GM23338 (cell line): ENCODE results near the gene ADAMTS17. TPM values are rescaled to one million over a fixed set of nuclear protein-coding genes. Genes with fewer than 3 reads are reported as not detected.

Experiments used
- ATAC-seq: fragments of 200-7000 bp; cut with Tn5 transposase; 3 replicates; pipeline ENCODE4 v1.9.1; 2020
- DNase-seq: peaks from one replicate; pipeline ENCODE4 v3.0.0-alpha.2; 2015; ENCODE audit warnings: low spot score
- H2AFZ ChIP-seq: fragments of 200-600 bp; sonication (generic); 2 replicates; pipeline ENCODE4 v1.8.0; 2016; ENCODE audit warnings: antibody characterized with exemption, mild to moderate bottlenecking, moderate library complexity
- H3F3A ChIP-seq: fragments of 200-600 bp; sonication (generic); replicated peaks from 2 replicates; pipeline ENCODE4 v1.8.0; 2017; ENCODE audit warnings: antibody characterized with exemption, mixed run types, low read depth
- H3K27ac ChIP-seq: fragments of 200-600 bp; sonication (generic); 2 replicates; pipeline ENCODE4 v1.6.1; 2016; ENCODE audit warnings: low read depth
- H3K27me3 ChIP-seq: fragments of 200-600 bp; sonication (generic); 2 replicates; pipeline ENCODE4 v1.8.0; 2016; ENCODE audit warnings: mild to moderate bottlenecking, mixed run types, moderate library complexity; ENCODE audit not compliant: insufficient read depth
- H3K36me3 ChIP-seq: fragments of 200-600 bp; sonication (generic); 2 replicates; pipeline ENCODE4 v1.8.0; 2016; ENCODE audit warnings: mild to moderate bottlenecking; ENCODE audit not compliant: insufficient read depth
- H3K4me1 ChIP-seq: fragments of 200-600 bp; sonication (generic); 2 replicates; pipeline ENCODE4 v1.8.0; 2016; ENCODE audit warnings: mild to moderate bottlenecking, moderate library complexity; ENCODE audit not compliant: insufficient read depth
- H3K4me2 ChIP-seq: fragments of 200-600 bp; sonication (generic); 2 replicates; pipeline ENCODE4 v1.7.1; 2017; ENCODE audit warnings: mixed run types
- H3K4me3 ChIP-seq: fragments of 200-600 bp; sonication (generic); 2 replicates; pipeline ENCODE4 v1.6.1; 2016; ENCODE audit warnings: mixed run types
- H3K79me2 ChIP-seq: fragments of 200-600 bp; sonication (generic); replicated peaks from 2 replicates; pipeline ENCODE4 v1.8.0; 2017; ENCODE audit warnings: mild to moderate bottlenecking; ENCODE audit not compliant: insufficient read depth
- H3K9me2 ChIP-seq: fragments of 200-600 bp; sonication (generic); 2 replicates; pipeline ENCODE4 v1.8.0; 2017; ENCODE audit not compliant: insufficient read depth
- H4K20me1 ChIP-seq: fragments of 200-600 bp; sonication (generic); replicated peaks from 2 replicates; pipeline ENCODE4 v1.8.0; 2017; ENCODE audit warnings: mild to moderate bottlenecking; ENCODE audit not compliant: insufficient read depth
- H3K27ac Mint-ChIP-seq: 2 replicates; pipeline ENCODE4 v1.8.0; 2020; ENCODE audit warnings: inconsistent platforms, mild to moderate bottlenecking, moderate library complexity, mixed read lengths
- H3K27me3 Mint-ChIP-seq: 3 replicates; pipeline ENCODE4 v1.8.0; 2022; ENCODE audit warnings: low read depth, mild to moderate bottlenecking, moderate library complexity, mixed read lengths, inconsistent platforms; ENCODE audit not compliant: insufficient read depth, poor library complexity
- H3K36me3 Mint-ChIP-seq: 3 replicates; pipeline ENCODE4 v1.8.0; 2021; ENCODE audit warnings: low read depth, mild to moderate bottlenecking, inconsistent platforms, moderate library complexity, mixed read lengths
- H3K4me1 Mint-ChIP-seq: 3 replicates; pipeline ENCODE4 v1.8.0; 2020; ENCODE audit warnings: mild to moderate bottlenecking, inconsistent platforms, mixed read lengths
- H3K4me3 Mint-ChIP-seq: 3 replicates; pipeline ENCODE4 v1.8.0; 2021; ENCODE audit warnings: moderate library complexity, mild to moderate bottlenecking, inconsistent platforms, mixed read lengths
- H3K9me3 Mint-ChIP-seq: 3 replicates; pipeline ENCODE4 v1.8.0; 2020; ENCODE audit warnings: moderate library complexity, mild to moderate bottlenecking, inconsistent platforms, mixed read lengths
- CREB1 ChIP-seq: fragments of 250-450 bp; sonication (Bioruptor Pico); IDR thresholded peaks from 2 replicates; pipeline ENCODE4 v1.5.0; 2020; ENCODE audit warnings: low read depth, mild to moderate bottlenecking, moderate library complexity
- CTCF ChIP-seq, 2 experiments: fragments of 200-600 bp in 1 of 2; sonication (generic) in 1 of 2; conservative IDR thresholded peaks; 2 replicates each; pipeline versions ENCODE4 v1.5.1 to v1.6.1; 2016 to 2017; ENCODE audit warnings: antibody characterized with exemption in 2 of 2, low read depth in 2 of 2, mild to moderate bottlenecking in 2 of 2, moderate library complexity in 1 of 2
- ETS1 ChIP-seq: IDR thresholded peaks from 2 replicates; pipeline ENCODE4 v1.6.1; 2016; ENCODE audit warnings: antibody characterized with exemption
- EZH2 ChIP-seq: fragments of 200-600 bp; sonication (generic); IDR thresholded peaks from one replicate; pipeline ENCODE4 v1.8.0; 2017; ENCODE audit warnings: antibody characterized with exemption, mild to moderate bottlenecking, low read depth; ENCODE audit not compliant: unreplicated experiment
- NANOG ChIP-seq: IDR thresholded peaks from 2 replicates; pipeline ENCODE4 v1.6.1; 2016; ENCODE audit warnings: antibody characterized with exemption, borderline replicate concordance
- POLR2AphosphoS5 ChIP-seq: IDR thresholded peaks from 2 replicates; pipeline ENCODE4 v1.6.1; 2016; ENCODE audit warnings: antibody characterized with exemption, low read depth
- STAT1 ChIP-seq: IDR thresholded peaks from one replicate; pipeline ENCODE4 v1.6.1; 2016; ENCODE audit warnings: antibody characterized with exemption; ENCODE audit not compliant: unreplicated experiment
- ZNF114 ChIP-seq: fragments of 250-450 bp; sonication (Bioruptor Pico); IDR thresholded peaks from 2 replicates; pipeline ENCODE4 v1.5.0; 2020; ENCODE audit warnings: mild to moderate bottlenecking, moderate library complexity
- ZNF331 ChIP-seq: fragments of 250-450 bp; sonication (Bioruptor Pico); IDR thresholded peaks from 2 replicates; pipeline ENCODE4 v1.5.0; 2020; ENCODE audit warnings: low read depth, mild to moderate bottlenecking, moderate library complexity
- polyA plus RNA-seq: library from polyadenylated mRNA; unstranded; fragments of >200 nt; fragmentation: Nextera tagmentation; extraction: Ambion mirVana; gene quantifications from 2 replicates; pipeline ENCODE4 v1.2.1, GENCODE V29; 2016
- total RNA-seq: library from RNA; depleted of rRNA; stranded (reverse); fragments of >200 nt; shearing (Covaris generic); gene quantifications from 2 replicates; pipeline ENCODE4 v1.2.3, GENCODE V29; 2014

ADAMTS17 gene
- total and polyA plus RNA-seq, 2 experiments from 2014 or later, result 0.60 to 3.8 TPM

GRCh38 chr15:100111125-100112060 lies 230.4 kb downstream of the ADAMTS17 start:
- no peak overlapping the region for H3K4me3 ChIP-seq
- H3K36me3 Mint-ChIP-seq, result no peaks in the 10 kb centered on the region
- no peaks in the 10 kb centered on the region for H3K79me2 ChIP-seq
- no peaks in the 10 kb centered on the region for H3K27me3 Mint-ChIP-seq
- peaks cover 10% of the 10 kb centered on the region for H3K4me1 Mint-ChIP-seq
- 0 out of 2 replicates have a peak, but pooled peaks cover 7% of the 10 kb centered on the region for H3K4me1 ChIP-seq
- no peak overlapping the region for H2AFZ ChIP-seq
- no peaks in the 10 kb centered on the region; the same call in 2 of the 3 replicates for H3K9me3 Mint-ChIP-seq
- ATAC-seq (no peak), DNase-seq (no peak)
- no peaks in the 10 kb centered on the region for H3K27me3 ChIP-seq
- no peaks in the 10 kb centered on the region for H3F3A ChIP-seq
- no peak for TF ChIP-seq ZNF114 (CRISPR knock-in tag)
- TF ChIP-seq ZNF331 (CRISPR knock-in tag), result no peak
- no peak for TF ChIP-seq ETS1
- no peak for TF ChIP-seq STAT1
- no peak for TF ChIP-seq NANOG
- no peak for TF ChIP-seq CTCF (conservative IDR thresholded peaks at IDR 0.05; ENCODE audit: low read depth in 2 of 2)
- TF ChIP-seq POLR2AphosphoS5, result no peak
- no peaks in the 10 kb centered on the region for H3K9me2 ChIP-seq
- no peaks in the 10 kb centered on the region for H3K36me3 ChIP-seq
- no peak overlapping the region for H3K4me3 Mint-ChIP-seq
- H3K27ac Mint-ChIP-seq, result 0 out of 2 replicates have a peak overlapping the region, but pooled peaks have one; percentile 52
- no peak overlapping the region for H3K4me2 ChIP-seq
- H4K20me1 ChIP-seq, result no peaks in the 10 kb centered on the region
- H3K27ac ChIP-seq, result no peak overlapping the region

- Histone ChIP-seq H3K27ac (no peak overlapping the region), H3K4me3 (no peak overlapping the region), H3K9me2 (no peaks in the 10 kb centered on the region), H3F3A (no peaks in the 10 kb centered on the region), H4K20me1 (no peaks in the 10 kb centered on the region), H3K79me2 (no peaks in the 10 kb centered on the region), H3K27me3 (no peaks in the 10 kb centered on the region), H3K4me2 (no peak overlapping the region), H3K4me1 (0 out of 2 replicates have a peak, but pooled peaks cover 5% of the 10 kb centered on the region), H2AFZ (no peak overlapping the region), H3K36me3 (no peaks in the 10 kb centered on the region)
- Mint-ChIP-seq H3K27me3 (no peaks in the 10 kb centered on the region), H3K27ac (no peak overlapping the region), H3K4me3 (no peak overlapping the region), H3K4me1 (peaks cover 5% of the 10 kb centered on the region), H3K36me3 (no peaks in the 10 kb centered on the region), H3K9me3 (no peaks in the 10 kb centered on the region; the same call in 2 of the 3 replicates)
- no peak for ATAC-seq
- TF ChIP-seq EZH2, result no peak
- TF ChIP-seq CREB1, result no peak
- no peak for TF ChIP-seq STAT1
- DNase-seq, result no peak
Observed at GRCh38 chr15:100109486-100110035, 232.2 kb downstream of the ADAMTS17 start.
